NCI-H1105 treated with DMSO at 0.1 percent for 48 hours (cell line): ENCODE results near the gene NKAIN4.
"Not testable (repeated sequence)": the region's sequence is repeated elsewhere in the genome, so short reads cannot be mapped to it uniquely, and the experiment has no call there.

Experiments used
- DNase-seq: peaks from one replicate; lab custom pipeline; 2025; lab: John Stamatoyannopoulos, UW

NKAIN4 gene

DNA sequence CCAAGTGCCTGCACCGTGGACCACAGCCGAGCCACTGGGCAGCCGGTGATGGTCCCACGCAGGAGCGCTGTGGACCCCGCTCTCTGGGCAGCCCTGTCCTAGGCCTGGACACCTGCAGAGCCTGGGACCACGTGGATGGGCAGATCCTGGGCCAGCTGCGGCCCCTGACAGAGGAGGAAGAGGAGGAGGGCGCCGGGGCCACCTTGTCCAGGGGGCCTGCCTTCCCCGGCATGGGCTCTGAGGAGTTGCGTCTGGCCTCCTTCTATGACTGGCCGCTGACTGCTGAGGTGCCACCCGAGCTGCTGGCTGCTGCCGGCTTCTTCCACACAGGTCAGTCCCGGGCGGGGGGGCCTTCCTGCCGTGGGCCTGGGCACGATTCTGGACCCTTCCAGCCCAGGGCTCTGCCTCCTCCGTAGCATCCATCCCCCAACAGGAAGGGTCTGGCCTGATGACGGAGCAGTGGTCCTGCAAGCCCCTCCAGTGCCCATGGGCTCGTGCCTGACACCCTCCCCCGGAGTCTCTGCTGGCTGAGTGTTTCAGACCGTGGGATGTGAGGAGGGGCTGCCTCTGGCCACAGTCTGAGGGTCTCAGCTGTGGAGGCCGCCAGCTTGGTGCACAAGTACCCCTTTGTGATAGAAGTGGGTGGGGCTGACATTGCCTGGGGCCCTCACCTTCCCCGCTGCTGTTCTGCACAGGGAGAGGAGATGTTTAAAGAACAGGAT lies 18.0 kb downstream of the NKAIN4 start:
- DNase-seq = no peak

DNA sequence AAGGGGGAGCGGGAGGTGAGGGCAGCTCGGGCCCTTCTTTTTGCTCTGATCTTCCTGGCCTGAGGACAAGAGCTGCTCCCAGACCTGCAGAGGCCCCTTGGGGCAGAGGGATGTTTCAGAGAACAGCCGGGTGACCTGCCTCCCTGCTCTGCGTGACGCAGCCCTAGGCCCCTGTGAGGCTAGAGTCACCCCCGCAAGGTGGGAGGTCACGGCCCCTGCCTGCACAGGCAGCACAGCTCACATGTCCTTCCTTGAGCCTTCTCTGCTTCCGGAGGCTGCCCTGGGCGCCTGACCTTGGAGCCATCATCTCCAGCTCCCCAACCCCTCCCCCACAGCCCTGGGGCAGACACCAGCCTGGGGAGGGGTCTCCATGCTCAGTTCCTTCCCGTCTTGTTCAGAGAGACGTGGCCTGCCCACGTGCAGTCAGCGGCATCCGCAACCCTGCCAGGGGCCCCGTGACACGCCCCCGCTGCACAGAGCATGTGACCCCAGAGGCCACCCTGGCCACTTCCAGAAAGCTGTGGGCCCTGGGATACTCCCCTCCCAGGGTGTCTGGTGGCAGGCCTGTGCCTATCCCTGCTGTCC lies 18.8 kb downstream of the NKAIN4 start, which contains the start of gene BIRC7:
Gene BIRC7, plus strand, starts transcription at position 507 of the 585 bp plus-strand sequence. CDS start 192 bp downstream, outside the sequence.
- no peak for DNase-seq

DNA sequence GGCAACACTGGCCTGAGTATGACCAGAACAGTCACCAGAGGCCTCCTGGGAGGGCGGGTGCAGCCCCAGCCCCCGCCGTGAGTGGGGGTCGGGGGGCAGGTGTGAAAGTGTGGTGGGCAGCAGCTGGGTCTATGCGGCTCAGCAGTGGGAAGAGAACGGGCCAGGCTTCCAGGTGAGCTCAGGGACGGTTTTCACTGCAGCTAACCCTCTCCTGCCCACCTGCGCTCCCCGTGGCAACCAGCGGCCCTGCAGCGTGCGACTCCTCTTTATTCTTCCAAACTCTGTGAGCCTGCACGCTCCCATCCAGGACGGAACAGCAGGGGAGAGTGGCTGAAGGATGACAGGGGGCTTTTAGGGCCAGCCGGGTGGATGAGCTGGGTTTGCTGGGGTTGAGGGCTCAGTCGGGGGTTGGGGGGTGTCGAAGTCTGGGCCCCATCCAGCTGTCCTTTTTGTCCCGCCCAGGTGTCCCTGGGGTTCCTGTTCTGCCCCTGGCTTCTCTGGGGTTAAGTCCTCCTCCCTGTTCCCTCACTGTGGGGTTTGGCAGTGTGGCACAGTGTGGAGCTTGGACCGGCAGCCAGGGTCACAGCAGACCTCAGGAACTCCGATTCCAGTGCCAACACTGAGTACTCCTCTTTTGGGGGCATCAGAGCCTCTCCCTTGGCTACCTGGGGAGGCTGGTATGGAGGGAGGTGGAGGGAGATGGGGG lies 19.4 kb downstream of the NKAIN4 start:
- DNase-seq = no peak

DNA sequence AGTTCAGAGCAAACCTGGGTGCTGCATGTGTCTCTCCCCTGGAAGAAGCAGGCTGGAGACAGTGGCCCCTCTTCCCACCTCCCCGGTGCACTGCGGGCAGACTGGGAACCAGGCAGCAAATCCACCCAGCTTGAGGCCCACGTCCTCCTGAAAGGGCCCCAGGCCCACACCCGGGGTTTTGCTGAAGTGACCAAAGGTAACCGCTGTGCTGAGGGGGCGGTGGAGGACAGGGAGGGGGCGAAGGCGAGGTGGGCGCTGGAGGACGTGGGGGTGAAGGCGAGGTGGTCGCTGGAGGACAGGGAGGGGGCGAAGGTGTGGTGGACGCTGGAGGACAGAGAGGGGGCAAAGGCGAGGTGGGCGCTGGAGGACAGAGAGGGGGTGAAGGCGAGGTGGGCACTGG lies 20.3 kb downstream of the NKAIN4 start:
- no peak for DNase-seq

DNA sequence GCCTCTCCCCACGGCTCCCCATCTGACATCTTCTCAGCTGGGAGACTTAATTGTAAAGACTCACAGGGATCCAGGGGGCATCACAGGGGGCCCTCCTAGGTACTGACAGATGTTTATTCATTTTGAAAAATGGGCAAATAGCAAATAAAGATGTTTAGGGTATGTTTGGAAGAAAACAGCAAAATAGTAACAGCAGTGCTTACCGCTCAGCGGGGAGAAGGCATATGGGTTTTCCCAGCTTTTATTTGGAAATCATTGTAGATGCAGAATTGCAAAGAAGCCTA lies 21.3 kb downstream of the NKAIN4 start:
- DNase-seq = no peak

DNA sequence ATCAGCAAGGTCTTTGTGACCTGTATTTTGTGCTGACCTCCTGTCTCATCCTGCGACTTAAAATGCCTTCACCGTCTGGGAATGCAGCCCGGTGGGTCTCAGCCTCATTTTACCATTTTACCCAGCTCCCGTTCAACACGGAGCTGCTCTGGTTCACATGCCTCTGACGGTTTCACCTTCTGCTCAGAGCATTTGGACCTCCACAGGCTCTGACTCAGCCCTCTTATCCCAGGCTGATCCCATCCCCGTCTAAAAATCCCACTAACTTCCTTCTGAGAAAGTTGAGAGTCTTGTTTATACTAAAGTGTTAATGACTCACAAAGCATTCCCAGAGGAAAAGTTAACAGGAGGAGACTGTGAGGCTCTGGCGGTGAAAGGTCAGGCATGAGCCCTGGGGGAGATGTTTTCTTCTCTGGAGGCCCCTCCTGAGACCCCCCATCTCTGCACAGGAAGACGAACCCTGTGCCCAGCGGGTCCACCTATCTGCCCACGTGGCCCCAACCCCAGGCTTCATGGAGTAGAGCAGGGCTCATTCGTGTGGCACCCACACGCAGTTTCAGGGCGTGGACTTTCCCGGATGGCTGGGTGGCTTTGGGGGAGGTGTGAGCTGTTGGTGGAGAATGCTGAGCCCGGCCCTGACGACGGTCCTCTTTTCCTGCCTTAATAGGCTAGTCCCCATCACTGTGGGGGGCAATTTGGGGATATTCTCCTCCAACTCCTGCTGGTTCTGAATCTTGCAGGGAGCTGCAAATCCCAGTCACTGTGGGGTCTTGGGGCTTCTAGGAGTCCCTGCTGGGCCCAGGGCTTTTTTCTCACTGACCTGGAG lies 21.8 kb downstream of the NKAIN4 start:
- no peak for DNase-seq

DNA sequence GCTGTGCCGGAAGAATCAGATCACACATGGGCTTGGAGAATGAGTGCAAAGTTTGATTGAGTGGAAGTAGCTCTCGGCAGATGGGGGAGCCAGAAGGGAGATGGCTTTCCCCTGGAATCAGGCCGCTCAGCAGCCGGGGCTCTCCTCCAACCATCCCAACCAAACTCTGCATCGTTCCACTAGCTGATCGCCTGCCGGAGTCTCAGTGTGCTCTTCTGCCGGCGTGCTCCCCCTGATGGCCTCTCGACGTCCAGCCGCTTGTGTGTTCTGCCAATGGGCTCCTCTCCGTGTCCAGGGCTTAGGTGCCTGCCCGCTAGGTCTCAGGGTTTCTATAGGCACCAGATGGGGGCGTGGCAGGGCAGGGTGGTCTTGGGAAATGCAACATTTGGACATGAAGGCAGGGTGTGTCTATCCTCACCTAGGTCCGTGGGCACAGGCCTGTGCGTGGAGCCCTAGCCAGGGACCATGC lies 23.4 kb downstream of the NKAIN4 start:
- DNase-seq = no peak

DNA sequence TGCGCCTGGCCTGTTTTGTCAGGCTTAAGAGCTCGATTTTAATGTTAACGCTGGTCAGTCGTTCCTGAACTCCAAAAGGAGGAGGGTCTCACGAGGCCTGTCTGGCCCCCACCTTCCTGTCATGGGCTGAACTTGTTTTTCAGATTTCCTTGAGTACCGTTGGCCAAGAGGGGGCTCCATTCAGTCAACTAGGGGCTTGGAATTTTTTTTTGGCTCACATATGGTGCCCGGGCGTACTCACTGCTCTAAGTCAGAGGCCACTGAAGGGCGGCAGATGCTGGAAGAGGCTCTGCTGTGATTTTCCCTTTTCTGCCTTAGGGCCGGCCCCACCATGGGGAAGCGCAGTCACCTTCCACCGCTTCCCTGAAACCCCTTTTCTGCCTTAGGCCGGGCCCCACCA lies 25.5 kb downstream of the NKAIN4 start:
- no peak for DNase-seq

DNA sequence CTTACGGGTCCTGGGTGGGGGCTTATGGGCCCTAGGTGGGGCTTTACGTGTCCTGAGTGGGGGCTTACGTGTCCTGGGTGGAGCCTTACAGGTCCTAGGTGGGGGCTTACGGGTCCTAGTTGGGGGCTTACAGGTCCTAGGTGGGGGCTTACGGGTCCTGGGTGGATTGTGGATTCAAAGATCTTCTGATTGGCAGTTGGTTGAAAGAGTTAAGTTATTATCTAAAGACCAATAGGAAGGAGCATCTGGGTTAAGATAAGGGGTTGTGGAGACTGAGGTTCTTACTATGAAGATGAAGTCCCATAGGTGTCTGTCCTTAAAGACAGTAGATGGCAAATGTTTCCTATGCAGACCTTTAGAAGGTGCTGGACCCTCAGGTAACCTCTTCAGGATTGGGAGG lies 27.0 kb downstream of the NKAIN4 start:
- DNase-seq = no peak

DNA sequence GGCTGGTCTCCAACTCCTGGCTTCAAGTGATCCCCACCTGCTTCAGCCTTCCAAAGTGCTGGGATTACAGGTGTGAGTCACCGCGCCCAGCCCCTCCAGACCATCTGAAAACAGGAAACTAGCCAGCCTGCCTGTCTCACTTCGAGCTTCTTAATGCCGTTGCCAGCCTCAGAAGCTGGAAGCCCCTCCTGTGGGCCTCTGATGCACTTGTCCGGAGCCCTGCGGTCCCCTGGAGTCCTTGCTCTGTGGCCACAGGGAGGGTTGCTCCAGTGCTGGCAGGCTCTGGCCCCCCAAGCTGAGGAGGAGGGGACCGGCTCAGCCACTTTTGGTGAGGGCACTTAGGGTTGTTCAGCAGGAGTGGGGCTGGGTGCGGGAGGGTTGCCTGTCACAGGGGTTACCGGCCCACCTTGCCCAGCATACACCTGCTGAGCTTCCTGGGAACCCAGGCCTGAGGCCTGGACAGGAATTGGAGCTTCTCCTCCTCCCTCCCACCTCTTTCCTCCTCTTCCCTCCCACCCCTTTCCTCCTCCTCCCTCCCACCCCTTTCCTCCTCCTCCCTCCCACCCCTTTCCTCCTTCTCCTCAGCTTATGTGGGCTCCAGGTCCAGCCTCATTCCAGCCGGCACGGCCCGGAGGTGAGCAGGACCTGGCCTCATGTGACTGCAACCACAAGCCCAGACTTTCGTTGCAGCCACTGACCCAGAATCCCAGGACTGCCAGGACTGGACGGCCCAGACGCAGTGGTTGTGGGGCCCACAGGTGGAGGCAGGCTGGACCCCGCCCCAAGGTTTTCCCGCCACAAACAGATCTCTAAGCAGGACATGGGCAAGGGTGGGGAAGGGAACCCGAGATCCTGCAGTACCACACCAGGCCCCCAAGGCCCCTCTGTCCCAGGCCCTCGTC lies 28.0 kb downstream of the NKAIN4 start:
- DNase-seq = no peak

DNA sequence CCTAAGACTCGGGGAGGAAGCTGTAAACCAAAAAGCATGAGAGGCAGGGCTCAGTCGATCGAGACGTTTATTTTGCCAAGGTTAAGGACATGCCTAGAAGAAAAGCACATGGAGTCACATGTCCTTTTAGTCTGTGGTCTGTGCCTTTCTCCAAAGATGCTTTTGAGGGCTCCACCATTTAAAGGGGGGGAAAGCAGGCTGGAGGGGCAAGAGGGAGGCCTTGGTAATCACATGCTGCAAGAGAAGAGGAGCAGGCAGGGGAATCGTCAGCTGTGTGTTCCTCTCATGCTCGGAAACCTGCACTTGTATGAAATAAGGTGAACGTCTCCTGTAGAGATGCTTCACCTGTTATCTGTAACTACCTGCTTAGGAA lies 29.2 kb downstream of the NKAIN4 start:
- peak; percentile 35 for DNase-seq

DNA sequence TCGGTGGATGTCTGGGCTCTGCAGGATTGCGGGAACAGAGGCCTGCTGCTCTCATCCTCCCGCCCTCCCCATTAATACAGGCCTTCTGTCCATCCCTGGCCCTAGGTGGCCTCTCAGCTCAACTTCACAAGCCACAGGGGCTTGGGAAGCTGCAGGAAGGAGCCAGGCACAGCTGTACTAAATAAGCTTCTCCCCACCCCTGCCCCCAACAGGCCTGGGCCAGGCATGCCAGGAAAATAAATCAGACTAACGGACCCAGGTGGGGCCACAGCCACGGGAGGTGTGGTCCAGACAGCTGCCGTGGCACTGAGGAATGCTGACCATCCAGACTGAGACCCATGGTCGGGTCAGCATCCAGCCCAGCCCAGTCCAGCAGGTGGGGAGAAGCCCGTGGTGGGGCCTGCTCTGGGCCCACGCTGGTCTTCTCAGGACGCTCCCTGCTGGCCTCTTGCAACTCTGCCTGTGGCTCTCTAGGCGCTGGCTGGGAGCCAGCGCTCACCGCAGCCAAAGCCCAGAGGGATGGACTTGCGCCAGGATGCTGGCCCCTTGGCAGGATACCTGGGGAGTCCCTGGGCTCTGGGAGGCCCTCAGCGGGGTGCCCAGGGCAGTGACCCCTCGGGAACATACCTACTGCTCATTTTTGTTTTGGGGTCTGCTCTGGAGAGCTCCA lies 29.7 kb downstream of the NKAIN4 start:
- DNase-seq = peak; percentile 57

DNA sequence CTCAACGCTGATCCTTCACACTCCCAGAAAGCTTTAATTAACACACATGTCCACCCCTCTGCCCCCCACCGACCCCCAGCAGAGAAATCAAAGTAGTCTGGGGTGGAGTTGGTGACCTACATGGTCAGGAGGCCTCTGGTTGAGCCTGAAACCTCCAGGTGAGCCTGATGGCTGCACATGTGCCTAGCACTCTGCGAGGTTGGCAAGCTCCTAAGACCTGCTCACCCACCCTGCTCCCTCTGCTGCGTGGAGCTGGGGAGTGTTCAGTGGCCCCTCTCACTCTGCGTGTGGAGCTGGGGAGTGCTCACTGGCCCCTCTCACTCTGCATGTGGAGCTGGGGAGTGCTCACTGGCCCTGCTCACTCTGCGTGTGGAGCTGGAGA lies 30.4 kb downstream of the NKAIN4 start:
- no peak for DNase-seq

DNA sequence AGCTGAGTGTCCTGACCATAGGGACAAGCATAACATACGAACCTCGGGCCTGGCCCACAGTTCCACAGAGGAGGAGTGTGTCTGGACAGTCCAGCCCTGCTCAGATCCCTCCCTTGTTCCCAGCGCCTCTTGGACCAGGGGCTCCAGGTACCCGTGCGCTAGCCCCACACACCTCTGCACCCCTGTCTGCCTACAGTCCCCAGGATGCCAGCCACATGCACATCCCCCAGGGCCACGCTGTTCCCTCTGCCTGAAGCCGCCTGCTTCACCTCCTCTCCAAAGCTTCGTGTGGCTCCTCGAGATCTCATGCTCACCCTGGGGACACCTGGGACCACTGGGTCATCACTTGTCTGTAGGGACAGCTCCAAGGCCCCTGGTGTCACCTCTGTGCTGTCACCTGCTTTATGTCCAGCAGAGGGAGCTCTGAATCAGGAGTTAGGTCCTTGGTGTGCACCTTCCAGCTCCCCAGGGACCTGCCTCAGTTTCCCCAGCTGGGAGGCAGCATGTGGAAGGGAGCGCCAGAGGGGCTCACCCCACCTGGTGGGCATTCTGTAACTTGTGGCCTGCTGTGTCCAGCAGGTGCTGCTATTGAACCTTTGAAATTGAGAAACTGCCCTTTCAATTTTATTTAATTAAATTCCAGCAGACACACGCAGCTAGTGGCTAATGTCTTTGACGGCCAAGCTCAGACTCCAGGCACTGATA lies 31.0 kb downstream of the NKAIN4 start:
- DNase-seq = peak; percentile 21

DNA sequence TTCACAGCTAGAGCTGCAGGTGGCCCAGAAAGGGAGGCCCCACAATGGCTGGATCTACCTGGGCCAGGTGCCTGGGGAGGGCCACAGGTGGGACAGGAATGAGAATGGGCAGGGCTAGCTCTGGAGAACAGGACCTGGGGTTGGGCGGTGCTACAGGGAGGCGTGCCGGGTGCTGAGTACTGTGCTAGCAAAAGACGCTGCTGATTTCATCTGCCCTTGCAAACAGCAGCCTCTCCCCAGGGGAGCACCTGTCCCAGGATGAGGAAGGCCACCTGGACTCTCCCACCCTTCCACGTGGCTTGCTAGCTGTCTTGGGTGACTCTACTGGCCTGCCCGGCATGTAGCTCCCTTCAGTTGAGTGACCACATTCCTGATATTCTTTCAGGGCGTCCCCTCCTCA lies 31.7 kb downstream of the NKAIN4 start:
- DNase-seq = no peak

DNA sequence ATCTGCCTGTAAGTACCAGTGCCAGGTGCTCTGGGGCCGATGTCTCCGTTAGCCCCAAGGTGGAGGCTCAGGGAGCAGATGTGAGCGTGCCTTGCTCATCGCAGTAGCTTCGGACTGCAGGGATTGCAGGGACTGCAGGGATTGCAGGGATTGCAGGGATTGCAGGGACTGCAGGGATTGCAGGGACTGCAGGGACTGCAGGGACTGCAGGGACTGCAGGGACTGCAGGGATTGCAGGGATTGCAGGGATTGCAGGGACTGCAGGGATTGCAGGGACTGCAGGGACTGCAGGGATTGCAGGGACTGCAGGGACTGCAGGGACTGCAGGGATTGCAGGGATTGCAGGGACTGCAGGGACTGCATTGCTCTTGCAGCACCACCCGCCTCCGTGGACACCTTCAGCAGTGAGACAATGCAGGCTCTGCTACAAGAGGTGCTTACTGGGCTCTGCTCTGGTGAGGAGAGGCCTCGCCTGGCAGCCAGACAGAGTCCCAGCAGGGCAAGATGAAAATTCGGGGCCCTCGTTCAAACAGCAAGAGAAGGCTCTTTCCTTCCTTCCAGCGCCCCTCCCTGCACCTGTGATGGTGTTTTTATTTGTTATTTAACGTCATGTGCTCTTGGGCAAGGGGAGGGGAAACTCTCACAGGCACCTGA lies 32.7 kb downstream of the NKAIN4 start:
- not testable (repeated sequence) for DNase-seq

DNA sequence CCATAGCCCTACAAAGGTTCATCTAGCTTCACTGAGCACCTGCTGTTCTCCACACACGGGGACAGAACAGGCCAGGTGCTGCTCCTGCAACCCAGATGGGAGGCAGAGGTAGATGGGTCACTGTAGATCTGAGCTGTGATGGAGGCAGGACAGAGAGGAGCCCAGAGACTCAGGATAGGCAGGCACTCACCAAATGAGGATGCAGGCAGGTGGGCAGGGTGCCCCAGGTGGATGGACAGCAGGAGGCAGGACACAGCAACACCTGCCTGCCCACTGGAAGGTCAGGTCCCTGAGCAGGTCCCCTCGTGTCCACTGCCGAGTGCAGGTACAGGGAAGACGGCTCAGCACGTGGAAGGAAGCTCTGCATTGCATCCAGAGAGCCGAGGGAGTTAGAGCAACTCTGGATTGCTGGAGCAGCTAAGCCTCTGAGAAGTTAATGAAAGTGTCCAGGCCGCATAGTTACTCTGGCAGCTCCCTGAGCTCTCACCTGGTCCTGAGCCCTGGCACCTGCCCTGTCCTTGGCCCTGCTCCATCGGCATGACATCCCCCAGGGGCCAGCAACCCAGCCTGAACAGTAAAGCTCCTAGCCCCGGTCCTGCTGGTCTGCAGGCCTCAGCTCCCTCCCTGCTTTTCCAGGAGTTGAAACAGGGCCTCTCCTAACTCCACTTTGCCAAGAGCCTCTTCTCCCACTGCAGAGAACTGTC lies 33.4 kb downstream of the NKAIN4 start:
- no peak for DNase-seq

DNA sequence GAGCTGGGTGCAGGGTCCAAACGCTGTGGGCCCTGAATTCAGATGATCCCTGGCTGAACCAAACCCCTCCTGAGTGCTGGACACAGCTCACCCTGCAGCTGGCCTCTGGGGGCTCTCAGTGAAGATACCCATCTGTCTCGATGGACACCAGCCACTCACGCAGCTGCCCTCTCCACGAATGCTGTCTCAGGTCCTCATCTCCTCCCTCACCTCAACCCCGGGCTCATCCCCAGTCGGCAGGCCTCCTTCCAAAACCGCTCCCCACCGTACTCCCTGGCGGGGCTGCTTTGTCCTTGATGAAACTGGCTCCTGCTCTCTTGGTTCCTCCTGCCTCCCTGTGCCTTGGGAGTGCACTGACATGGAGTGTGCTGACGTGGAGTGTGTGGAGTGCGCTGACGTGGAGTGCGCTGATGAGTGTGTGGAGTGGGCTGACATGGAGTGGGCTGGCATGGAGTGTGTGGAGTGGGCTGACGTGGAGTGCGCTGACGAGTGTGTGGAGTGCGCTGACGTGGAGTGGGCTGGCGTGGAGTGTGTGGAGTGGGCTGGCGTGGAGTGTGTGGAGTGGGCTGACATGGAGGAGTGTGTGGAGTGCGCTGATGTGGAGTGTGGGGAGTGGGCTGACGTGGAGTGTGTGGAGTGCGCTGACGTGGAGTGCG lies 34.3 kb downstream of the NKAIN4 start:
- no peak for DNase-seq

DNA sequence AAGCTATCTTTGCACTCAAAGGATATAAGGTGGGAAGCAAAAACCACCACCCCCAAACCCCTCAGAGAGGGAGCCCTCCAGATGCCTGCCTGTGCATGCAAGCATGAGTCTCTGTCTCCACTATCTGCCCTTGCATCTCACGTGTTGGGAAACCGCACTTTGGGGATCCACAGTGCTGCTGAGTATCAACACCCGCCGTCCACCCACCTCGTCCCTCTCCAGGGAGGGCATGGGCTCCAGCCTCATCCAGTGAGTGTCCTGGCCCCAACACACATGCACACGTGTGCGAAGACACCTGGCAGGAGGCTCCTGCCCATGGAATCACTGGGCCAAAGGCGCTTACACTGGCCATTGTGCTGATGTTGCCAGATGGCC lies 34.8 kb downstream of the NKAIN4 start:
- DNase-seq = no peak
